ENCODE results near the gene PPIA. TPM values are rescaled to one million over a fixed set of nuclear protein-coding genes. Genes with fewer than 3 reads are reported as not detected.

Gene PPIA
- total RNA-seq, 1 donor from 2014 or later, result 2,244 TPM

GRCh38 chr7:44794331-44794730, 2.1 kb upstream of the PPIA start:
- TF ChIP-seq CTCF (conservative IDR thresholded peaks at IDR 0.05), result no peak
- DNase-seq (ENCODE audit: low read depth, low spot score), result no peak
- Mint-ChIP-seq H3K4me1 (peaks cover 25% of the 10 kb centered on the region), H3K9me3 (no peaks in the 10 kb centered on the region), H3K27ac (ENCODE audit: unreplicated experiment) (no peak overlapping the region), H3K4me3 (peak overlapping the region; percentile 67), H3K27me3 (ENCODE audit: low read depth) (peaks cover 9% of the 10 kb centered on the region), H3K36me3 (ENCODE audit: low read depth) (peaks cover 12% of the 10 kb centered on the region)

GRCh38 chr7:44796034-44796503, 412 bp upstream of the PPIA start:
- H3K36me3 Mint-ChIP-seq (ENCODE audit: low read depth), result peaks cover 24% of the 10 kb centered on the region
- DNase-seq (ENCODE audit: low read depth, low spot score), result no peak
- H3K27ac Mint-ChIP-seq (ENCODE audit: unreplicated experiment), result peak overlapping the region; percentile 97
- no peak for TF ChIP-seq CTCF (conservative IDR thresholded peaks at IDR 0.05)
- H3K4me1 Mint-ChIP-seq, result peaks cover 33% of the 10 kb centered on the region
- peak overlapping the region; percentile 99 for H3K4me3 Mint-ChIP-seq
- no peaks in the 10 kb centered on the region for H3K9me3 Mint-ChIP-seq
- H3K27me3 Mint-ChIP-seq (ENCODE audit: low read depth), result peaks cover 9% of the 10 kb centered on the region

GRCh38 chr7:44797329-44798258, 1.1 kb downstream of the PPIA start:
- peak overlapping the region; percentile 98 for H3K27ac Mint-ChIP-seq (ENCODE audit: unreplicated experiment)
- H3K27me3 Mint-ChIP-seq (ENCODE audit: low read depth), result peaks cover 9% of the 10 kb centered on the region
- DNase-seq (ENCODE audit: low read depth, low spot score), result peak; percentile 59
- no peaks in the 10 kb centered on the region for H3K9me3 Mint-ChIP-seq
- peaks cover 42% of the 10 kb centered on the region for H3K4me1 Mint-ChIP-seq
- peaks cover 35% of the 10 kb centered on the region for H3K36me3 Mint-ChIP-seq (ENCODE audit: low read depth)
- peak; percentile 61 for TF ChIP-seq CTCF (conservative IDR thresholded peaks at IDR 0.05)
- peak overlapping the region; percentile 99 for H3K4me3 Mint-ChIP-seq

GRCh38 chr7:44798649-44799305, 2.3 kb downstream of the PPIA start:
- Mint-ChIP-seq H3K9me3 (no peaks in the 10 kb centered on the region), H3K4me3 (peak overlapping the region; percentile 99), H3K27ac (ENCODE audit: unreplicated experiment) (no peak overlapping the region), H3K4me1 (peaks cover 42% of the 10 kb centered on the region), H3K27me3 (ENCODE audit: low read depth) (peaks cover 9% of the 10 kb centered on the region), H3K36me3 (ENCODE audit: low read depth) (peaks cover 38% of the 10 kb centered on the region)
- DNase-seq (ENCODE audit: low read depth, low spot score), result no peak
- TF ChIP-seq CTCF (conservative IDR thresholded peaks at IDR 0.05), result no peak

- no peak for DNase-seq (ENCODE audit: low read depth, low spot score)
- no peaks in the 10 kb centered on the region for H3K9me3 Mint-ChIP-seq
- no peak overlapping the region for H3K27ac Mint-ChIP-seq (ENCODE audit: unreplicated experiment)
- H3K4me3 Mint-ChIP-seq, result peak overlapping the region; percentile 63
- H3K36me3 Mint-ChIP-seq (ENCODE audit: low read depth), result peaks cover 38% of the 10 kb centered on the region
- no peak for TF ChIP-seq CTCF (conservative IDR thresholded peaks at IDR 0.05)
- peaks cover 42% of the 10 kb centered on the region for H3K4me1 Mint-ChIP-seq
- H3K27me3 Mint-ChIP-seq (ENCODE audit: low read depth), result peaks cover 9% of the 10 kb centered on the region
Measured at GRCh38 chr7:44799939-44800338, 3.5 kb downstream of the PPIA start.
